Measurements from ENCODE around the gene GORAB. TPM values are rescaled to one million over a fixed set of nuclear protein-coding genes. Genes with fewer than 3 reads are reported as not detected.

The GORAB gene
- total RNA-seq, 4 donors from 2014 or later, result 3.3 to 11.8 (median 5.7) TPM

- peak overlapping the region; percentile 62 to 91 (median 72) for H3K4me3 ChIP-seq
- peaks cover 0 to 30% (median 18%) of the 10 kb centered on the region in 3 donors for H3K4me1 ChIP-seq
- TF ChIP-seq CTCF (IDR thresholded peaks at IDR 0.05) (no peak), POLR2A (IDR thresholded peaks at IDR 0.05) (no peak)
- H3K9me3 ChIP-seq, result no peaks in the 10 kb centered on the region
- H3K27ac ChIP-seq, result peak overlapping the region; percentile 89 to 94 (median 94)
- H3K27me3 ChIP-seq, result no peaks in the 10 kb centered on the region
- no peaks in the 10 kb centered on the region for H3K36me3 ChIP-seq
- intact Hi-C loops (cut with DNase I), result no loop called here
- WGBS, 2 donors, result 19 to 34% methylated on average over 25 to 28 of the region's 29 CpGs
- no peak for DNase-seq
Measured at GRCh38 chr1:170530972-170531757, 801 bp upstream of the GORAB start.

DNA sequence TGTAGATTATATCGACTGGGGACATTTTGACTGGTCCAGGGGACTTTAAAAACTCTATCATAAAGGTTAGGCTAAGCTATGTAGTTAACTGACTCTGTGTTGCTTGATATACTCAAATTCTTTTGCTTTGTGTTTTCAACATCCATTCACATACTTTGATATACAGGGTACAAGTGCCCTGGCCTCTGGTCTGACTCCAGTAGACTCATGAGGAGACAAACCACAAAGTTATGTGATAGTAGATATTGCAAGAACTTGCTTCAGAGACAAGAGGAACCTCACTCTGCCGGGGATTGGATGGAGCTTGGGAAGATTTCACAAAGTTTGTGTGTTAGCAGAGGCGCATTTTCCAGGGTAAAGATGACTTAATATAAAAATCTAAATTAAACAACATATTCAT, 1.3 kb downstream of the GORAB start:
- Histone ChIP-seq H3K4me1 (peaks cover 0 to 47% (median 18%) of the 10 kb centered on the region in 3 donors), H3K4me3 (peak overlapping the region in 2 of 4 donors; percentile 62 to 91)
- 66 to 78% methylated on average over 3 of the region's 3 CpGs for WGBS, 2 donors

GRCh38 chr1:170534626-170535147, 2.7 kb downstream of the GORAB start:
- TF ChIP-seq CTCF (IDR thresholded peaks at IDR 0.05), result no peak
- no peak for TF ChIP-seq POLR2A (IDR thresholded peaks at IDR 0.05)
- Histone ChIP-seq H3K27ac (no peak overlapping the region), H3K4me3 (no peak overlapping the region), H3K27me3 (no peaks in the 10 kb centered on the region), H3K4me1 (peaks cover 0 to 47% (median 18%) of the 10 kb centered on the region in 3 donors), H3K36me3 (peaks cover 0 to 10% (median 0%) of the 10 kb centered on the region in 3 donors), H3K9me3 (no peaks in the 10 kb centered on the region)
- intact Hi-C loops (cut with DNase I), result no loop called here
- WGBS, 2 donors, result 61 to 77% methylated on average over 6 of the region's 6 CpGs
- DNase-seq, result no peak

More for the DNA sequence above, 1.3 kb downstream of the GORAB start:
- DNase-seq, result no peak
- Histone ChIP-seq H3K27me3 (no peaks in the 10 kb centered on the region), H3K9me3 (no peaks in the 10 kb centered on the region), H3K36me3 (no peaks in the 10 kb centered on the region), H3K27ac (no peak overlapping the region)
- intact Hi-C loops (cut with DNase I), result no loop called here
- TF ChIP-seq CTCF (IDR thresholded peaks at IDR 0.05), result no peak
- TF ChIP-seq POLR2A (IDR thresholded peaks at IDR 0.05), result no peak

- Histone ChIP-seq H3K9me3 (no peaks in the 10 kb centered on the region), H3K27ac (no peak overlapping the region), H3K4me1 (peaks cover 0 to 47% (median 18%) of the 10 kb centered on the region in 3 donors), H3K27me3 (no peaks in the 10 kb centered on the region), H3K36me3 (peaks cover 0 to 17% (median 0%) of the 10 kb centered on the region in 3 donors), H3K4me3 (no peak overlapping the region)
- WGBS, 2 donors, result 91 to 97% methylated on average over 2 of the region's 2 CpGs
- intact Hi-C loops (cut with DNase I), result no loop called here
- no peak for TF ChIP-seq CTCF (IDR thresholded peaks at IDR 0.05)
- TF ChIP-seq POLR2A (IDR thresholded peaks at IDR 0.05), result no peak
- no peak for DNase-seq
Measured at GRCh38 chr1:170535418-170535817, 3.5 kb downstream of the GORAB start.

DNA sequence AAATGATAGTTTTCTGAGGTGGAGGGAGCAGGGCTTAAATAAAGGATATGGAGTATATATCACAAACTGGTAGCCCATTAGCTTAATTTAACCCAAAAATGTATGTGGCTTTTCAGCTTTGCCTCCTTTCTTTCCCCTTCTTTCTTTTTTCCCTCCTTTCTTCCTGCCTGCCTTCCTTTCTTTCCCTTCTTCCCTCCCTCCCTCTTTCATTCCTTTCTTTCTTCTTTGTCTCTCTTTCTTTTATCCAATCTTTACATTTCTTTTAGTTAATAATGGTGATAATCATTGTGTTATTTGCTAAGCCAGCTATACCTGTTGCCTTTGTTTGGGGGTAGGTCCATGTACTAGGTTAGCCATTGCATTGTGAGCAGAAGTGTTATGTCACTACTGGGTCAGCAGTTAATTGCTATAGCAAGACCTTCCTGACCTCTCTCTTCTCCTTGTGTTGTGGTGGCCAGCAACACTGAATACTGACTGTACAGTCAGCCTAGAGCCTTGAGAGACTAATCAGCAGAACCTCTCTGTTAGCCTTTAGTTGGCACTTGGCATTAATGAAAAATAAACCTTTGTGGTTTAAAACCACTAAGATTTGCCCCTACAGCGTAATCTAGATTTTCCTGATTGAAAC, 5.1 kb downstream of the GORAB start:
- H3K4me3 ChIP-seq, result no peak overlapping the region
- 93 to 94% methylated on average over 1 of the region's 1 CpG for WGBS, 2 donors
- no peaks in the 10 kb centered on the region for H3K27me3 ChIP-seq
- no peak overlapping the region for H3K27ac ChIP-seq
- no peaks in the 10 kb centered on the region for H3K9me3 ChIP-seq
- TF ChIP-seq CTCF (IDR thresholded peaks at IDR 0.05), result no peak
- no peak for TF ChIP-seq POLR2A (IDR thresholded peaks at IDR 0.05)
- H3K4me1 ChIP-seq, result peaks cover 0 to 44% (median 18%) of the 10 kb centered on the region in 3 donors
- no peak for DNase-seq
- peaks cover 0 to 32% (median 0%) of the 10 kb centered on the region in 3 donors for H3K36me3 ChIP-seq
- intact Hi-C loops (cut with DNase I), result no loop called here

Data from esophagus squamous epithelium (tissue), 5 donors.